T-cell (primary cell): Measurements from ENCODE around the gene ZBTB11. TPM values are rescaled to one million over a fixed set of nuclear protein-coding genes. Genes with fewer than 3 reads are reported as not detected.
"Not testable (repeated sequence)": the region's sequence is repeated elsewhere in the genome, so short reads cannot be mapped to it uniquely, and the experiment has no call there.

Source experiments
- ATAC-seq, 4 experiments: fragments of 200-7000 bp in 3 of 4; fragments of 150-1000 bp in 1 of 4; cut with Tn5 transposase; replicated peaks in 1 of 4; 1 replicate in 3 of 4; 2 replicates in 1 of 4; pipeline ENCODE4 v1.10.0; 2021; ENCODE audit warnings: moderate library complexity in 3 of 4, mild to moderate bottlenecking in 2 of 4, moderate number of reproducible peaks in 1 of 4
- CTCF ChIA-PET, 2 donors: fragments of 300-600 bp; sonication (Branson Sonifier 250); formaldehyde crosslinking; loops; one replicate each; lab custom pipeline; 2022; ENCODE audit warnings: antibody characterized with exemption in 2 of 2; lab: Charles Lee
- POLR2A ChIA-PET, 2 donors: fragments of 300-600 bp; sonication (Branson Sonifier 250); formaldehyde crosslinking; loops; one replicate each; lab custom pipeline; 2022; ENCODE audit warnings: antibody characterized with exemption in 2 of 2; lab: Charles Lee
- DNase-seq, 35 experiments: peaks; one replicate each; pipeline versions ENCODE4 v3.0.0 to v3.0.0-alpha.2; 2013 to 2023
- H3K27ac ChIP-seq: one replicate; pipeline ENCODE4 v1.5.1; 2013; ENCODE audit warnings: low read length
- H3K27me3 ChIP-seq, 2 experiments: replicated peaks in 1 of 2; 1 replicate in 1 of 2; 2 replicates in 1 of 2; pipeline versions ENCODE4 v1.6.1 to v1.7.0; 2013; ENCODE audit warnings: low read length in 1 of 2, mixed read lengths in 1 of 2; ENCODE audit not compliant: control insufficient read depth in 2 of 2, insufficient read depth in 2 of 2; ENCODE audit errors: extremely low read depth in 1 of 2
- H3K36me3 ChIP-seq, 2 donors: 1 replicate in 1 of 2; 2 replicates in 1 of 2; pipeline versions ENCODE4 v1.6.1 to v1.7.0; 2013; ENCODE audit warnings: low read length in 1 of 2; ENCODE audit not compliant: control insufficient read depth in 2 of 2, insufficient read depth in 1 of 2; ENCODE audit errors: extremely low read depth in 1 of 2
- H3K4me1 ChIP-seq, 2 experiments: 1 replicate in 1 of 2; 2 replicates in 1 of 2; pipeline versions ENCODE4 v1.6.1 to v1.7.0; 2013; ENCODE audit warnings: low read length in 2 of 2, mixed read lengths in 1 of 2; ENCODE audit not compliant: insufficient read depth in 2 of 2, control insufficient read depth in 1 of 2; ENCODE audit errors: extremely low read depth in 1 of 2
- H3K4me3 ChIP-seq, 2 donors: 1 replicate in 1 of 2; 2 replicates in 1 of 2; pipeline versions ENCODE4 v1.5.1 to v1.7.0; 2013; ENCODE audit warnings: mild to moderate bottlenecking in 2 of 2, low read length in 1 of 2, moderate library complexity in 1 of 2; ENCODE audit not compliant: control insufficient read depth in 1 of 2; ENCODE audit errors: extremely low read depth in 1 of 2
- H3K9me3 ChIP-seq: 2 replicates; pipeline ENCODE4 v1.7.0; 2013
- H3K27ac Mint-ChIP-seq, 2 donors: one replicate each; pipeline ENCODE4 v1.8.0; 2020 to 2021; ENCODE audit warnings: mild to moderate bottlenecking in 2 of 2, mixed read lengths in 2 of 2
- H3K27me3 Mint-ChIP-seq, 2 donors: one replicate each; pipeline ENCODE4 v1.8.0; 2021 to 2022; ENCODE audit warnings: mixed read lengths in 2 of 2
- H3K36me3 Mint-ChIP-seq: one replicate; pipeline ENCODE4 v1.8.0; 2021; ENCODE audit warnings: mixed read lengths
- H3K4me1 Mint-ChIP-seq, 3 donors: one replicate each; pipeline ENCODE4 v1.8.0; 2020 to 2022; ENCODE audit warnings: mixed read lengths in 3 of 3, mild to moderate bottlenecking in 1 of 3
- H3K4me3 Mint-ChIP-seq, 3 donors: one replicate each; pipeline ENCODE4 v1.8.0; 2020 to 2022; ENCODE audit warnings: mild to moderate bottlenecking in 3 of 3, mixed read lengths in 3 of 3, moderate library complexity in 3 of 3
- H3K9me3 Mint-ChIP-seq, 3 donors: one replicate each; pipeline ENCODE4 v1.8.0; 2020 to 2022; ENCODE audit warnings: mixed read lengths in 3 of 3
- WGBS: methylation state at CpG from one replicate; pipeline ENCODE4 v1.1.5; 2013; ENCODE audit warnings: missing lambda C conversion rate; ENCODE audit not compliant: insufficient coverage; 5-methylcytosine and 5-hydroxymethylcytosine counted together
- total RNA-seq, 35 experiments: library from RNA in 6 of 35; stranded (reverse) in 6 of 35; fragments of 120-200 nt in 1 of 35; gene quantifications; one replicate each; pipeline versions ENCODE4 v1.2.1 to v1.2.4 and lab custom pipeline; 2013 to 2026

The ZBTB11 gene
- total RNA-seq, 5 donors from 2014 or later (not counting 1 experiment from before 2014, with no cell fraction given): 38.7 to 61.4 (median 45.6) TPM

- H3K9me3 Mint-ChIP-seq, H3K36me3 ChIP-seq, H3K27me3 ChIP-seq, POLR2A ChIA-PET, H3K9me3 ChIP-seq, H3K4me3 Mint-ChIP-seq, H3K27me3 Mint-ChIP-seq, H3K4me3 ChIP-seq, H3K27ac ChIP-seq, H3K36me3 Mint-ChIP-seq, H3K4me1 ChIP-seq: not testable (repeated sequence)
- WGBS: 100% methylated on average over 3 of the region's 13 CpGs
- Mint-ChIP-seq H3K4me1 (peaks cover 8 to 12% (median 11%) of the 10 kb centered on the region in 3 donors), H3K27ac (peak overlapping the region in 1 of 2 donors; percentile 4)
- CTCF ChIA-PET: interaction anchor here in 1 of 2 donors (1.2 kb wide), 1 partner anchor 31 kb away, joined by 3 read pairs; the partner anchor contains the start of gene CEP97
- DNase-seq (peak in 15 of 35 experiments; percentile 13 to 61 (median 26)), ATAC-seq (peak; percentile 74 to 83 (median 74))
Observed at GRCh38 chr3:101693540-101693939, 16.6 kb upstream of the ZBTB11 start.

GRCh38 chr3:101691685-101692671 is 15.0 kb upstream of the ZBTB11 start:
- not testable (repeated sequence) for ATAC-seq, H3K4me3 ChIP-seq, H3K27me3 Mint-ChIP-seq, DNase-seq, H3K27me3 ChIP-seq, H3K9me3 Mint-ChIP-seq, H3K4me3 Mint-ChIP-seq, H3K27ac ChIP-seq, H3K4me1 ChIP-seq, H3K36me3 ChIP-seq, H3K36me3 Mint-ChIP-seq, H3K9me3 ChIP-seq
- no CpG with 5 or more reads among the region's 15 CpGs for WGBS
- ChIA-PET CTCF (interaction anchor here in 1 of 2 donors (0.7 to 1.1 kb wide), 2 partner anchors 23 to 47 kb away, joined by 3 to 5 read pairs; no protein-coding TSS in a partner anchor), POLR2A (interaction anchor here in 1 of 2 donors (0.6 kb wide), 1 partner anchor 128 kb away, joined by 7 read pairs; no protein-coding TSS in a partner anchor)
- peaks cover 16 to 19% (median 17%) of the 10 kb centered on the region in 3 donors for H3K4me1 Mint-ChIP-seq
- peak overlapping the region; percentile 52 to 55 for H3K27ac Mint-ChIP-seq

GRCh38 chr3:101690972-101691371 is 14.0 kb upstream of the ZBTB11 start:
- Mint-ChIP-seq H3K4me3 (no peak overlapping the region), H3K4me1 (peaks cover 19 to 29% (median 21%) of the 10 kb centered on the region in 3 donors), H3K9me3 (no peaks in the 10 kb centered on the region), H3K36me3 (no peaks in the 10 kb centered on the region), H3K27me3 (no peaks in the 10 kb centered on the region), H3K27ac (peak overlapping the region in 1 of 2 donors; percentile 66)
- Histone ChIP-seq H3K9me3 (no peaks in the 10 kb centered on the region), H3K27ac (no peak overlapping the region), H3K36me3 (no peaks in the 10 kb centered on the region), H3K4me1 (peaks cover 3 to 7% of the 10 kb centered on the region in 2 experiments), H3K4me3 (no peak overlapping the region), H3K27me3 (no peaks in the 10 kb centered on the region)
- no peak for DNase-seq
- ChIA-PET POLR2A (interaction anchor here in 1 of 2 donors (0.6 to 0.7 kb wide), 2 partner anchors 165 to 861 kb away, joined by 3 to 6 read pairs; no protein-coding TSS in a partner anchor), CTCF (interaction anchor here (0.5 to 1.1 kb wide), 3 partner anchors 14 to 48 kb away, joined by 3 to 5 read pairs (median 3); partner anchors contain the start of gene ZBTB11 (in 1 of the 2))
- ATAC-seq: no peak

- ChIA-PET CTCF (no interaction called here), POLR2A (interaction anchor here in 1 of 2 donors (0.5 kb wide), 1 partner anchor 425 kb away, joined by 3 read pairs; no protein-coding TSS in a partner anchor)
- Mint-ChIP-seq H3K36me3 (peaks cover 10% of the 10 kb centered on the region), H3K27ac (peak overlapping the region in 1 of 2 donors; percentile 17), H3K9me3 (no peaks in the 10 kb centered on the region), H3K27me3 (no peaks in the 10 kb centered on the region), H3K4me1 (peaks cover 30 to 41% (median 35%) of the 10 kb centered on the region in 3 donors), H3K4me3 (no peak overlapping the region)
- no peaks in the 10 kb centered on the region for H3K27me3 ChIP-seq
- H3K36me3 ChIP-seq: peaks cover 0 to 10% of the 10 kb centered on the region in 2 donors
- H3K4me3 ChIP-seq: no peak overlapping the region
- ATAC-seq: no peak
- H3K9me3 ChIP-seq: no peaks in the 10 kb centered on the region
- WGBS: 80% methylated on average over 1 of the region's 2 CpGs
- no peak overlapping the region for H3K27ac ChIP-seq
- DNase-seq: no peak
- H3K4me1 ChIP-seq: peaks cover 16 to 17% of the 10 kb centered on the region in 2 experiments
Observed at GRCh38 chr3:101689286-101689685, 12.4 kb upstream of the ZBTB11 start.

- DNase-seq: peak in 1 of 35 experiments; percentile 21
- CTCF ChIA-PET: interaction anchor here (0.7 to 1.8 kb wide), 7 partner anchors 12 to 1026 kb away, joined by 3 to 12 read pairs (median 5); partner anchors contain the start of gene CEP97 (in 1 of the 2)
Observed at GRCh38 chr3:101687142-101687931, 10.4 kb upstream of the ZBTB11 start.

More at GRCh38 chr3:101687142-101687931, 10.4 kb upstream of the ZBTB11 start:
- WGBS: 86% methylated on average over 4 of the region's 25 CpGs
- Mint-ChIP-seq H3K36me3 (peaks cover 16% of the 10 kb centered on the region), H3K4me3 (peak overlapping the region; percentile 95 to 99 (median 99)), H3K9me3 (no peaks in the 10 kb centered on the region), H3K27ac (peak overlapping the region; percentile 98 to 99), H3K4me1 (peaks cover 35 to 49% (median 41%) of the 10 kb centered on the region in 3 donors), H3K27me3 (no peaks in the 10 kb centered on the region)
- H3K27me3 ChIP-seq: no peaks in the 10 kb centered on the region
- H3K36me3 ChIP-seq: peaks cover 0 to 28% of the 10 kb centered on the region in 2 donors
- peak overlapping the region; percentile 66 to 98 for H3K4me3 ChIP-seq
- POLR2A ChIA-PET: interaction anchor here (0.6 to 3.8 kb wide), 7 partner anchors 10 to 1287 kb away, joined by 3 to 37 read pairs (median 9); partner anchors contain the start of genes ZBTB11 (in 2 of the 2) and CEP97 (in 1 of the 2)
- H3K9me3 ChIP-seq: no peaks in the 10 kb centered on the region
- H3K4me1 ChIP-seq: peaks cover 24 to 27% of the 10 kb centered on the region in 2 experiments
- no peak for ATAC-seq
- peak overlapping the region; percentile 98 for H3K27ac ChIP-seq
